WTC11 (cell line): Measurements from ENCODE around the gene DAB1. TPM values are rescaled to one million over a fixed set of nuclear protein-coding genes. Genes with fewer than 3 reads are reported as not detected.

ENCODE experiments used
- ATAC-seq: fragments of 200-7000 bp; cut with Tn5 transposase; 2 replicates; pipeline ENCODE4 v1.10.0; 2021; ENCODE audit warnings: mild to moderate bottlenecking, moderate library complexity
- CTCF ChIA-PET: fragments of 300-600 bp; sonication (Branson Sonifier 250); formaldehyde crosslinking; loops from one replicate; lab custom pipeline; 2021; ENCODE audit warnings: antibody characterized with exemption; lab: Charles Lee
- POLR2A ChIA-PET: fragments of 350-600 bp; sonication (Branson Sonifier 250); formaldehyde crosslinking; loops from one replicate; lab custom pipeline; 2021; ENCODE audit warnings: antibody characterized with exemption; lab: Charles Lee
- DNase-seq: peaks from one replicate; pipeline ENCODE4 v3.0.0; 2021; ENCODE audit warnings: low spot score
- H3K27ac Mint-ChIP-seq: 2 replicates; pipeline ENCODE4 v1.8.0; 2021; ENCODE audit warnings: mixed read lengths
- H3K27me3 Mint-ChIP-seq: 2 replicates; pipeline ENCODE4 v1.8.0; 2021; ENCODE audit warnings: low read depth, mild to moderate bottlenecking, moderate library complexity, mixed read lengths
- H3K36me3 Mint-ChIP-seq: 2 replicates; pipeline ENCODE4 v1.8.0; 2021; ENCODE audit warnings: mixed read lengths
- H3K4me1 Mint-ChIP-seq: 2 replicates; pipeline ENCODE4 v1.8.0; 2022; ENCODE audit warnings: mixed read lengths
- H3K4me3 Mint-ChIP-seq: 2 replicates; pipeline ENCODE4 v1.8.0; 2021; ENCODE audit warnings: mild to moderate bottlenecking, moderate library complexity, mixed read lengths
- H3K9me3 Mint-ChIP-seq: 2 replicates; pipeline ENCODE4 v1.8.0; 2021; ENCODE audit warnings: mixed read lengths
- AR ChIP-seq: fragments of 250-450 bp; sonication (Bioruptor Pico); IDR thresholded peaks from 2 replicates; pipeline ENCODE4 v1.9.0; 2021; ENCODE audit warnings: mild to moderate bottlenecking
- ATF1 ChIP-seq: sonication (generic); formaldehyde crosslinking; IDR thresholded peaks from 2 replicates; pipeline ENCODE4 v1.8.1; 2023; ENCODE audit warnings: mild to moderate bottlenecking, moderate library complexity, missing genetic modification reagents
- CTCF ChIP-seq: fragments of 200-600 bp; IDR thresholded peaks from 2 replicates; pipeline ENCODE4 v1.8.0; 2022; ENCODE audit warnings: antibody characterized with exemption
- GRHL2 ChIP-seq: fragments of 250-450 bp; sonication (Bioruptor Pico); IDR thresholded peaks from 2 replicates; pipeline ENCODE4 v1.8.0; 2022; ENCODE audit warnings: mild to moderate bottlenecking, moderate library complexity; ENCODE audit not compliant: insufficient replicate concordance, severe bottlenecking
- IRF1 ChIP-seq: sonication (generic); formaldehyde crosslinking; IDR thresholded peaks from 2 replicates; pipeline ENCODE4 v1.8.0; 2023; ENCODE audit warnings: missing genetic modification reagents
- JAZF1 ChIP-seq: fragments of 250-450 bp; sonication (Bioruptor Pico); IDR thresholded peaks from 2 replicates; pipeline ENCODE4 v1.9.0; 2021; ENCODE audit warnings: moderate library complexity, mild to moderate bottlenecking, inconsistent platforms
- JUN ChIP-seq: sonication (generic); formaldehyde crosslinking; IDR thresholded peaks from 2 replicates; pipeline ENCODE4 v1.8.0; 2023; ENCODE audit warnings: mild to moderate bottlenecking, missing genetic modification reagents
- NFYB ChIP-seq: sonication (generic); formaldehyde crosslinking; conservative IDR thresholded peaks from 2 replicates; pipeline ENCODE4 v1.8.0; 2022; ENCODE audit warnings: low read depth, missing genetic modification reagents
- RELA ChIP-seq: sonication (generic); formaldehyde crosslinking; IDR thresholded peaks from 2 replicates; pipeline ENCODE4 v1.8.1; 2022; ENCODE audit warnings: missing genetic modification reagents, mild to moderate bottlenecking, borderline replicate concordance
- SOX15 ChIP-seq: fragments of 250-450 bp; sonication (Bioruptor Pico); IDR thresholded peaks from 2 replicates; pipeline ENCODE4 v1.9.0; 2021; ENCODE audit warnings: mild to moderate bottlenecking
- TCF7 ChIP-seq: sonication (generic); formaldehyde crosslinking; IDR thresholded peaks from 2 replicates; pipeline ENCODE4 v1.8.0; 2022; ENCODE audit warnings: mild to moderate bottlenecking, low read depth, missing genetic modification reagents, moderate library complexity
- USF2 ChIP-seq: sonication (generic); formaldehyde crosslinking; IDR thresholded peaks from 2 replicates; pipeline ENCODE4 v1.8.1; 2023; ENCODE audit warnings: mild to moderate bottlenecking, missing genetic modification reagents, moderate library complexity
- ZBTB21 ChIP-seq: sonication (generic); formaldehyde crosslinking; IDR thresholded peaks from 2 replicates; pipeline ENCODE4 v1.8.1; 2023; ENCODE audit warnings: mild to moderate bottlenecking, missing genetic modification reagents, borderline replicate concordance
- ZNF317 ChIP-seq: sonication (generic); formaldehyde crosslinking; IDR thresholded peaks from 2 replicates; pipeline ENCODE4 v1.8.1; 2023; ENCODE audit warnings: low read depth, mild to moderate bottlenecking, moderate library complexity, missing genetic modification reagents, borderline replicate concordance
- ZNF416 ChIP-seq: fragments of 250-450 bp; sonication (Bioruptor Pico); IDR thresholded peaks from 2 replicates; pipeline ENCODE4 v1.9.0; 2021; ENCODE audit warnings: mild to moderate bottlenecking, inconsistent platforms
- ZNF423 ChIP-seq: fragments of 250-450 bp; sonication (Bioruptor Pico); IDR thresholded peaks from 2 replicates; pipeline ENCODE4 v2.1.2; 2022; ENCODE audit warnings: mild to moderate bottlenecking, moderate library complexity
- ZNF425 ChIP-seq: fragments of 250-450 bp; sonication (Bioruptor Pico); conservative IDR thresholded peaks from 2 replicates; pipeline ENCODE4 v1.9.0; 2021; ENCODE audit warnings: mild to moderate bottlenecking
- ZNF671 ChIP-seq: fragments of 250-450 bp; sonication (Bioruptor Pico); IDR thresholded peaks from 2 replicates; pipeline ENCODE4 v1.8.0; 2021; ENCODE audit warnings: mild to moderate bottlenecking
- total RNA-seq: library from RNA; stranded (reverse); gene quantifications from 3 replicates; pipeline ENCODE4 v1.2.3, GENCODE V29; 2021

DAB1 gene
- total RNA-seq, 1 experiment from 2014 or later = 10.7 TPM

- TF ChIP-seq ZNF416 (CRISPR knock-in tag) = no peak
- no peak for TF ChIP-seq ZNF671 (CRISPR knock-in tag)
- no peak for TF ChIP-seq ZBTB21 (CRISPR knock-in tag)
These were observed 317.6 kb downstream of the DAB1 start (continued) for GRCh38 chr1:57106296-57106695.

GRCh38 chr1:57102561-57103326 is 321.1 kb downstream of the DAB1 start:
- Mint-ChIP-seq H3K4me3 (peak overlapping the region; percentile 5; the same call in 1 of the 2 replicates), H3K9me3 (no peaks in the 10 kb centered on the region), H3K36me3 (no peaks in the 10 kb centered on the region), H3K27ac (peak overlapping the region; percentile 12; the same call in 1 of the 2 replicates), H3K4me1 (peaks cover 52% of the 10 kb centered on the region), H3K27me3 (no peaks in the 10 kb centered on the region)
- ChIA-PET POLR2A (no interaction called here), CTCF (interaction anchor here (0.8 kb wide), 1 partner anchor 159 kb away, joined by 3 read pairs; no protein-coding TSS in a partner anchor)
- DNase-seq (no peak), ATAC-seq (peak; percentile 54)
- no peak; the same call in 1 of the 2 replicates for TF ChIP-seq AR (CRISPR knock-in tag)
- peak; percentile 75 for TF ChIP-seq ZNF423 (CRISPR knock-in tag)

GRCh38 chr1:57101209-57101608 is 322.7 kb downstream of the DAB1 start:
- ChIA-PET POLR2A (no interaction called here), CTCF (interaction anchor here (0.6 to 1.4 kb wide), 2 partner anchors 280 to 323 kb away, joined by 3 to 5 read pairs; partner anchors contain the start of gene DAB1)
- Mint-ChIP-seq H3K4me1 (peaks cover 52% of the 10 kb centered on the region), H3K9me3 (no peaks in the 10 kb centered on the region), H3K36me3 (no peaks in the 10 kb centered on the region), H3K27me3 (no peaks in the 10 kb centered on the region), H3K27ac (no peak overlapping the region), H3K4me3 (no peak overlapping the region)
- DNase-seq = no peak
- TF ChIP-seq GRHL2 (CRISPR knock-in tag) = no peak
- no peak for TF ChIP-seq SOX15 (CRISPR knock-in tag)
- TF ChIP-seq ATF1 (CRISPR knock-in tag) = no peak
- TF ChIP-seq ZNF425 (CRISPR knock-in tag) = no peak
- no peak for TF ChIP-seq CTCF
- no peak for TF ChIP-seq NFYB (CRISPR knock-in tag)
- TF ChIP-seq IRF1 = no peak
- no peak for ATAC-seq

- H3K4me3 Mint-ChIP-seq = no peak overlapping the region
- no peaks in the 10 kb centered on the region for H3K36me3 Mint-ChIP-seq
- no peaks in the 10 kb centered on the region for H3K9me3 Mint-ChIP-seq
- ChIA-PET POLR2A (no interaction called here), CTCF (no interaction called here)
- DNase-seq (no peak), ATAC-seq (no peak)
- peaks cover 11% of the 10 kb centered on the region for H3K4me1 Mint-ChIP-seq
- no peaks in the 10 kb centered on the region for H3K27me3 Mint-ChIP-seq
- H3K27ac Mint-ChIP-seq = no peak overlapping the region
- TF ChIP-seq JUN (CRISPR knock-in tag) (no peak), IRF1 (no peak), TCF7 (CRISPR knock-in tag) (no peak), RELA (CRISPR knock-in tag) (no peak), ZNF317 (CRISPR knock-in tag) (no peak), USF2 (CRISPR knock-in tag) (no peak), ZNF671 (CRISPR knock-in tag) (no peak), JAZF1 (CRISPR knock-in tag) (no peak), ZBTB21 (CRISPR knock-in tag) (no peak)
These were observed 329.1 kb downstream of the DAB1 start for GRCh38 chr1:57094749-57095148.
